Activated T-helper 1 cell treated with anti-CD3 and anti-CD28 coated beads, Interleukin-12 subunit alpha, Interleukin-12 subunit beta, Interleukin-2, Interleukin-4 antibody, amounts not matched to agents 30 ng/mL and 10 ng/mL and 1 ng/mL, durations not matched to agents 14 hours and 24 hours and 36 hours (primary cell): ENCODE data around the gene CSTPP1. TPM values are rescaled to one million over a fixed set of nuclear protein-coding genes. Genes with fewer than 3 reads are reported as not detected.

Experiments
- DNase-seq: peaks from one replicate; pipeline ENCODE4 v3.0.0; 2021; ENCODE audit warnings: low spot score
- H3K27ac Mint-ChIP-seq: one replicate; pipeline ENCODE4 v1.8.0; 2021; ENCODE audit warnings: mild to moderate bottlenecking, mixed read lengths
- H3K27me3 Mint-ChIP-seq: one replicate; pipeline ENCODE4 v1.8.0; 2022; ENCODE audit warnings: mild to moderate bottlenecking, moderate library complexity, mixed read lengths; ENCODE audit not compliant: insufficient read depth
- H3K36me3 Mint-ChIP-seq: one replicate; pipeline ENCODE4 v1.8.0; 2021; ENCODE audit warnings: low read depth, mixed read lengths
- H3K4me1 Mint-ChIP-seq: one replicate; pipeline ENCODE4 v1.8.0; 2021; ENCODE audit warnings: low read depth, mixed read lengths
- H3K4me3 Mint-ChIP-seq: one replicate; pipeline ENCODE4 v1.8.0; 2021; ENCODE audit warnings: mild to moderate bottlenecking, moderate library complexity, mixed read lengths
- H3K9me3 Mint-ChIP-seq: one replicate; pipeline ENCODE4 v1.8.0; 2021; ENCODE audit warnings: mixed read lengths
- intact Hi-C: fragments of 100-400 bp; cut with micrococcal nuclease; formaldehyde crosslinking; loops from one replicate; pipeline ENCODE4 v1.15.1; 2024
- total RNA-seq: library from RNA; stranded (reverse); gene quantifications from 2 replicates; pipeline ENCODE4 v1.2.3, GENCODE V29; 2022

Gene CSTPP1
- total RNA-seq, 1 donor from 2014 or later = 16.7 TPM

- intact Hi-C loops = no loop called here
- Mint-ChIP-seq H3K36me3 (no peaks in the 10 kb centered on the region), H3K27ac (no peak overlapping the region), H3K4me3 (no peak overlapping the region), H3K9me3 (no peaks in the 10 kb centered on the region), H3K27me3 (peaks cover 2% of the 10 kb centered on the region), H3K4me1 (peaks cover 2% of the 10 kb centered on the region)
- DNase-seq = no peak
Measured at GRCh38 chr11:47208628-47209027, 272.1 kb downstream of the CSTPP1 start.

Other genes starting within 250 kb of the CSTPP1 start
- 69.8 and 71.7 TPM in 2 replicates for gene ARHGAP1, start 236.1 kb upstream of the CSTPP1 start, total RNA-seq
- 12.9 and 13.9 TPM in 2 replicates for gene ZNF408, start 235.7 kb upstream of the CSTPP1 start, total RNA-seq
- gene F2, start 217.5 kb upstream of the CSTPP1 start, total RNA-seq = not detected in 2 replicates
- gene CKAP5, start 90.5 kb upstream of the CSTPP1 start, total RNA-seq = 121 TPM in 2 replicates
- gene LRP4, start 18.2 kb upstream of the CSTPP1 start, total RNA-seq = 0.08 and 0.15 TPM in 2 replicates
- gene ARFGAP2, start 240.1 kb downstream of the CSTPP1 start, total RNA-seq = 111 and 116 TPM in 2 replicates
- gene PACSIN3, start 249.7 kb downstream of the CSTPP1 start, total RNA-seq = 14.5 and 17.0 TPM in 2 replicates